Ishikawa (cell line): ENCODE results near the gene TMEM41B.

Source experiments
- CEBPB ChIP-seq: IDR thresholded peaks from 2 replicates; pipeline ENCODE4 v1.6.1; 2012
- CREB1 ChIP-seq: IDR thresholded peaks from 2 replicates; pipeline ENCODE4 v1.6.1; 2012; ENCODE audit warnings: low read depth
- EGR1 ChIP-seq: IDR thresholded peaks from 2 replicates; pipeline ENCODE4 v1.6.1; 2012
- EP300 ChIP-seq: IDR thresholded peaks from 2 replicates; pipeline ENCODE4 v1.6.1; 2012; ENCODE audit warnings: borderline replicate concordance
- FOXM1 ChIP-seq: IDR thresholded peaks from 2 replicates; pipeline ENCODE4 v1.6.1; 2012; ENCODE audit warnings: low read depth, borderline replicate concordance
- NFIC ChIP-seq: IDR thresholded peaks from 2 replicates; pipeline ENCODE4 v1.6.1; 2012
- RAD21 ChIP-seq: IDR thresholded peaks from 2 replicates; pipeline ENCODE4 v1.6.1; 2012; ENCODE audit warnings: low read depth
- REST ChIP-seq: IDR thresholded peaks from 2 replicates; pipeline ENCODE4 v1.6.1; 2012; ENCODE audit warnings: low read depth, mild to moderate bottlenecking
- TAF1 ChIP-seq: IDR thresholded peaks from 2 replicates; pipeline ENCODE4 v1.6.1; 2012; ENCODE audit warnings: low read depth, mild to moderate bottlenecking
- TCF12 ChIP-seq: IDR thresholded peaks from 2 replicates; pipeline ENCODE4 v1.6.1; 2012; ENCODE audit warnings: low read depth
- TEAD4 ChIP-seq: IDR thresholded peaks from 2 replicates; pipeline ENCODE4 v1.6.1; 2012
- USF1 ChIP-seq: IDR thresholded peaks from 2 replicates; pipeline ENCODE4 v1.6.1; 2012
- YY1 ChIP-seq: IDR thresholded peaks from 2 replicates; pipeline ENCODE4 v1.6.1; 2012; ENCODE audit warnings: low read depth
- ZBTB7A ChIP-seq: IDR thresholded peaks from 2 replicates; pipeline ENCODE4 v1.6.1; 2012; ENCODE audit warnings: low read depth
- TF ChIP-seq, protein P1 (sequence below): IDR thresholded peaks from 2 replicates; pipeline ENCODE4 v1.6.1; 2012

The TMEM41B gene

GRCh38 chr11:9251311-9251710 lies 63.1 kb downstream of the TMEM41B start:
- no peak for TF ChIP-seq CREB1
- TF ChIP-seq, protein P1, sequence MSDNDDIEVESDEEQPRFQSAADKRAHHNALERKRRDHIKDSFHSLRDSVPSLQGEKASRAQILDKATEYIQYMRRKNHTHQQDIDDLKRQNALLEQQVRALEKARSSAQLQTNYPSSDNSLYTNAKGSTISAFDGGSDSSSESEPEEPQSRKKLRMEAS = no peak
- TF ChIP-seq YY1 = no peak
- no peak for TF ChIP-seq NFIC

GRCh38 chr11:9250139-9250582 lies 64.2 kb downstream of the TMEM41B start:
- TF ChIP-seq EP300 (no peak), RAD21 (no peak), TAF1 (no peak), REST (no peak), NFIC (no peak), TEAD4 (no peak), CEBPB (no peak), EGR1 (no peak)

GRCh38 chr11:9249252-9249651 lies 65.1 kb downstream of the TMEM41B start:
- TF ChIP-seq EGR1 = no peak
- no peak for TF ChIP-seq TCF12
- no peak for TF ChIP-seq FOXM1
- no peak for TF ChIP-seq NFIC
- no peak for TF ChIP-seq CREB1
- no peak for TF ChIP-seq REST
- TF ChIP-seq RAD21 = no peak
- TF ChIP-seq TAF1 = no peak
- TF ChIP-seq, protein P1 = no peak
- TF ChIP-seq YY1 = no peak
- no peak for TF ChIP-seq CEBPB
- no peak for TF ChIP-seq USF1
- no peak for TF ChIP-seq EP300
- TF ChIP-seq TEAD4 = no peak
- no peak for TF ChIP-seq ZBTB7A

- TF ChIP-seq EP300 = no peak
- no peak for TF ChIP-seq TCF12
- no peak for TF ChIP-seq EGR1
- no peak for TF ChIP-seq TAF1
- no peak for TF ChIP-seq ZBTB7A
- TF ChIP-seq REST = no peak
- TF ChIP-seq RAD21 = no peak
- TF ChIP-seq YY1 = no peak
- no peak for TF ChIP-seq CEBPB
- TF ChIP-seq, protein P1 = no peak
- no peak for TF ChIP-seq TEAD4
Measured at GRCh38 chr11:9247863-9248262, 66.5 kb downstream of the TMEM41B start.

DNA sequence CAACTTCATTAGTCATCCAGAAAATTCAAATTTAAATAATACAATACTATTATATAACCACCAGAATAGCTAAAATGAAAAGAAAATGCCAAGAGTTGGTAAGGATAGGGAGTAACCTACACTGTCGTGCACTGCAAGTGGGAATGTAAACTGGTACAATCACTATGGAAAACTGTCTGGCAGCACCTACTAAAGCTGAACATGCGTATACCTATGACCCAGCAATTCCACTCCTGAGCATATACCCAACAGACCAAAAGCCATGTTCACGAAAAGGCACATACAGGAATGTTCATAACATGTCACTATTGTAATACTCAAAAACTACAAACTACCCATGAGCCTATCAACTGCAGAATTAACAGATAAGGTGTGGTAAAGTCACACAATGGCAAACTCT lies 81.9 kb downstream of the TMEM41B start:
- TF ChIP-seq FOXM1 (no peak), RAD21 (no peak), EGR1 (no peak), TAF1 (no peak), USF1 (no peak), YY1 (no peak), TCF12 (no peak), CREB1 (no peak), TEAD4 (no peak), EP300 (no peak), CEBPB (no peak), ZBTB7A (no peak), NFIC (no peak)
- TF ChIP-seq, protein P1 = no peak
